ENCODE data around the gene HRAS.

DNA sequence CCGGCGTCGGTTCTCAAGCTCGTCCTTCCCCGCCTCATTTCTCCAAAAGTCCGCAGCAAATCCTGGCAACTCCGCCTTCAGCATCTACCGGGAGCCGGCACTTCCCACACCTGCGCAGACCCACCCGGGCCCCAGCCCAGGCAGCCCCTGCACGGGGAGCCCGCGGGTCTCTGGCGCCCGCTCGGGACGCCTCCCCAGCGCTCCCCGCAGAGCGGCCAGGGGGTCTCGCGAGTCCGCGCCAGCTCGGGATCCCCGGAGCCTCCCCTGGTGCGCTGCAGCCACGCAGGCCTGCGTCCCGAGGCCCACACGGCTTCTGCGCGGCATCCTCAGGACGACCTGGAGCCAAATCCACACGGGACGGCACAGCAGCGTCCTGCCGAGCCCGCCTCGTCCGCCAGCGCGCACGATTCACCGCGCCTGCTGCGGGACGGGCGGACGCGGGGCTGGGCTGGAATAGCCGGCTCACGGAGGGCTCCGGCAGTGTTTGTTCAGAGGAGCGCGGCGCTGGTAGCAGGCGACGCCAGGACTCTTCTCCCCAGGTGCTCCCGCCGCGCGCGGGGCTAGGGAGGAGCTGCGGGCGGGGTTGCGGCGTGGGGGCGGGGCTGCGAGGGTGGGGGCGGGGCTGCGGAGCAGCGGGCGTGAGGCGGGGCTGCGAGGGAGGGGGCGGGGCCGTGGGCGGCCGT, 40.1 kb upstream of the HRAS start:
- TF ChIP-seq, protein P1, sequence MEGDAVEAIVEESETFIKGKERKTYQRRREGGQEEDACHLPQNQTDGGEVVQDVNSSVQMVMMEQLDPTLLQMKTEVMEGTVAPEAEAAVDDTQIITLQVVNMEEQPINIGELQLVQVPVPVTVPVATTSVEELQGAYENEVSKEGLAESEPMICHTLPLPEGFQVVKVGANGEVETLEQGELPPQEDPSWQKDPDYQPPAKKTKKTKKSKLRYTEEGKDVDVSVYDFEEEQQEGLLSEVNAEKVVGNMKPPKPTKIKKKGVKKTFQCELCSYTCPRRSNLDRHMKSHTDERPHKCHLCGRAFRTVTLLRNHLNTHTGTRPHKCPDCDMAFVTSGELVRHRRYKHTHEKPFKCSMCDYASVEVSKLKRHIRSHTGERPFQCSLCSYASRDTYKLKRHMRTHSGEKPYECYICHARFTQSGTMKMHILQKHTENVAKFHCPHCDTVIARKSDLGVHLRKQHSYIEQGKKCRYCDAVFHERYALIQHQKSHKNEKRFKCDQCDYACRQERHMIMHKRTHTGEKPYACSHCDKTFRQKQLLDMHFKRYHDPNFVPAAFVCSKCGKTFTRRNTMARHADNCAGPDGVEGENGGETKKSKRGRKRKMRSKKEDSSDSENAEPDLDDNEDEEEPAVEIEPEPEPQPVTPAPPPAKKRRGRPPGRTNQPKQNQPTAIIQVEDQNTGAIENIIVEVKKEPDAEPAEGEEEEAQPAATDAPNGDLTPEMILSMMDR (conservative IDR thresholded peaks at IDR 0.05 in 1 of 2, IDR thresholded peaks at IDR 0.05 in 1 of 2; ENCODE audit: extremely low read depth in 1 of 2, insufficient read depth in 1 of 2, low read depth in 1 of 2, low read length in 2 of 2): no peak
- TF ChIP-seq EZH2 (IDR thresholded peaks at IDR 0.05; ENCODE audit: borderline replicate concordance, low read length): no peak

Measured in mammary epithelial cell (primary cell).